GM10266 (cell line): ENCODE data around the gene MCMBP.

Experiments
- DNase-seq: peaks from one replicate; pipeline ENCODE4 v3.0.0; 2012; ENCODE audit errors: extremely low spot score
- TF ChIP-seq, protein P1 (sequence below): IDR thresholded peaks from 2 replicates; pipeline ENCODE4 v1.5.1; 2012; ENCODE audit warnings: mild to moderate bottlenecking, low read depth; ENCODE audit not compliant: control insufficient read depth, insufficient read depth; ENCODE audit errors: missing control alignments

The MCMBP gene

DNA sequence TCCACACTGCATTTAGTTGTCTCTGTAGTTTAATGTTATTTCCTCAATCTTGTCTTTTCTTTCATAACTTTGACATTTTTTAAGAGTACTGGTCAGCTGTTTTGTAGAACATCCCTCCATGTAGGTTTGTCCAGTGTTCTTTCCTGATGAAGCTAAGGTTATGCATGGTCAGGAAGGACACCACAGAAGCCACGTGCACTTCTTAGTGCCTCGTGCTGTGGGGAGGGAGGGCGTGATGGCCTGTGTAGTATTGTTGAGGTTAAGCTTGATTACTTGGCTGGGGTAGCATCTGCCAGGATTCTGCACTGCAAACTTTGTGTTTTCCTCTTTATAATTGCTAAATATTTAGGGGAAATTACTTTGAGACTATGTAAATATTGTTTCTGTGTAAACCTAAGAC lies 48.3 kb downstream of the MCMBP start:
- TF ChIP-seq, protein P1, sequence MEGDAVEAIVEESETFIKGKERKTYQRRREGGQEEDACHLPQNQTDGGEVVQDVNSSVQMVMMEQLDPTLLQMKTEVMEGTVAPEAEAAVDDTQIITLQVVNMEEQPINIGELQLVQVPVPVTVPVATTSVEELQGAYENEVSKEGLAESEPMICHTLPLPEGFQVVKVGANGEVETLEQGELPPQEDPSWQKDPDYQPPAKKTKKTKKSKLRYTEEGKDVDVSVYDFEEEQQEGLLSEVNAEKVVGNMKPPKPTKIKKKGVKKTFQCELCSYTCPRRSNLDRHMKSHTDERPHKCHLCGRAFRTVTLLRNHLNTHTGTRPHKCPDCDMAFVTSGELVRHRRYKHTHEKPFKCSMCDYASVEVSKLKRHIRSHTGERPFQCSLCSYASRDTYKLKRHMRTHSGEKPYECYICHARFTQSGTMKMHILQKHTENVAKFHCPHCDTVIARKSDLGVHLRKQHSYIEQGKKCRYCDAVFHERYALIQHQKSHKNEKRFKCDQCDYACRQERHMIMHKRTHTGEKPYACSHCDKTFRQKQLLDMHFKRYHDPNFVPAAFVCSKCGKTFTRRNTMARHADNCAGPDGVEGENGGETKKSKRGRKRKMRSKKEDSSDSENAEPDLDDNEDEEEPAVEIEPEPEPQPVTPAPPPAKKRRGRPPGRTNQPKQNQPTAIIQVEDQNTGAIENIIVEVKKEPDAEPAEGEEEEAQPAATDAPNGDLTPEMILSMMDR: no peak
- DNase-seq: no peak

DNA sequence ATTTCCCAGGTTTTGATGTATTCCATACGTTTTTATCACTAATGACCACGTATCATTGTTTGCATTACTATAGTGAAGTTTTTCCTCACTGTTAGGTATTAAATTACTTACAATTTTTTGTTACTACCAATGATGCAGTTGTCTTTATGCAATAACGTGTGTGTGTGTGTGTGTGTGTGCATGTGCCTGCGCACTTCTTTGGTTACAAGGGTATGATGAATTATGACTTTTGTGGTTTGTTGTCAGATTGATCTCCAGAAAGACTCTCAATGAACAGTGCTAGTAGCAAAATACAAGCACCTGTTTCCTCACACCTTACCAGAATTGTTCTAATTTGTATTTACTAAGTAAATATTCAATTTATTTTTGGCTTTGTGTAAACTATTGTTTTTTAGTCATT lies 51.5 kb downstream of the MCMBP start:
- no peak for DNase-seq
- TF ChIP-seq, protein P1: no peak

DNA sequence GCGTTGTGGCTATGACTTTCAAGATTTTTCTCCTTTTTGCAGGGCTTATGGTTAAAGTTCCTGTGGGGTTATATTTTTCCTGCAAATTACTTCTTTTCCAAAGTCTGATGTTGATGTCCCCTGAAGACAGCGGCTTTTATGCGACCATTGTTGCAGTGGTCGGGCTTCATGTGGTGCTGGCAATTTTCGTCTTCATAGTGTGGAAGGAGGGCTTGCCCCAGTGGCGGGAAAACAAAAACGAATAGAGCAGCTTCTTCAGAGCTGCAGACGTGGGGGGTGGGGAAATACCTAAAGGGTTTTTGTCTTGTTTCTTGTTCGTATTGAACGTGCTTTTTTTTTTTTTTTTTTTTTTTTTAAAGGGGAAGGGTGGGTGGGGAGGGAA lies 53.8 kb downstream of the MCMBP start:
- TF ChIP-seq, protein P1: no peak
- DNase-seq: no peak

DNA sequence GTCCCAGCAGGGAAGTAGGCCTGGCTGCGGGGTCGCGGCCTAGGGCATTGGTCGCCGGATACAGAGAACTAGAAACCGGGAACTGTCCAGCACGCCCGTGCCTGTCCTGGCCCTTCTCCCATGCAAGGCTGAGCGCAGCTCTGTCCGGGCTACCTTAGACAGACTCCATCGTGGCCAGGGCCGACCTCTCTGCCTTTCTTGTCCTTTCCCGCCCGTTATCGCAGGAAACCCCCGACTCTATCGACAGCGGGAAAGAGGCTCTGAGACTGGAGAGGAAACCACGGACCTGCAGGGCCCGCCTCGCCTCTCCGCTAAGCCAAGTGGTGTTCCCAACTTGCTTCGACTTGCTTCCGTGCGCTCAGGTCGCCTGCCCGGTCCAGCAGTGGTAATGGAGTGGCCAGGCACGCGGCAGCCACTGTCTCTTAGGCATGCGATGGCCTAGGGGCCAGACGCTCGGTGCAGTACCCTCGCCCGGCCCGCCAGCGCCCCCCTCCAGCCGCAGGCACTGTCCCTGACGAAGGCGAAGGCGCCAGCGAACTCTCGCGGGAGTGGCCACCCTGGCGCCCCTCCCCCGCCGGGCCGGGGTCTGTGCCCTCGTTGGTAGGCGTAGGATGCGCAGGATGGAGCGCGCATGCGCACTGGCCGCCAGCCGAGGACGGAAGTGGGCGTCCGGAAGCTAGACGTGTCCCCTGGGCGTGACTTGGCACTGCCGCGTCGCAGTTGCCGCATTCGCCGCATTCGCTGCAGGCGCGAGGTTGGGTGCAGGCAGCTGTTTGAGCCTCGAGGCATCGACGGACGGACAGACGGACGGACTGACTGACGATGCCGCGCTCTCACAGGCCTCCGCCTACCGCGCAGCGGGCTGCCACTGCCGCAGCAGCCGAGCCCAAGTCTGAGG lies 54.4 kb downstream of the MCMBP start:
- peak; percentile 39 for DNase-seq
- TF ChIP-seq, protein P1: no peak

DNA sequence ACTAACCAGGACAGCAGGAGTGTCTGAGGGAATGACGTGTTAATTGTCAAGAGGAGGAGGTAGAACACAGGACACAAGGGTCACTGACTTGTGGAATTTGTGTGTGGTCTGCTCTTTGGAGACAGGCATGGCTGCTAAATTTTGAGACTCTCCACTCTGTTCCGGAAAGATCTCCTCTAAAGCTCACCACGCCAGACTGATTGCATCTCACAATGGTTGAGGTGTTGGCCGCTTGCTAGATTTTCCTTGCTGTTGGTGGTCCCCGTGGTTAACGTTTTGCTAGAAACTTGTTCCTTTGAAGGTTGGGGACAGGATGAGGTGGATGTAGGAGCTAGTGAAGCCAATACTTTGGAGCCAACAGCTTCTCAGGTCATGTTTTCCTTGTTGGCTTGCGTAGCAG lies 57.0 kb downstream of the MCMBP start:
- no peak for DNase-seq

DNA sequence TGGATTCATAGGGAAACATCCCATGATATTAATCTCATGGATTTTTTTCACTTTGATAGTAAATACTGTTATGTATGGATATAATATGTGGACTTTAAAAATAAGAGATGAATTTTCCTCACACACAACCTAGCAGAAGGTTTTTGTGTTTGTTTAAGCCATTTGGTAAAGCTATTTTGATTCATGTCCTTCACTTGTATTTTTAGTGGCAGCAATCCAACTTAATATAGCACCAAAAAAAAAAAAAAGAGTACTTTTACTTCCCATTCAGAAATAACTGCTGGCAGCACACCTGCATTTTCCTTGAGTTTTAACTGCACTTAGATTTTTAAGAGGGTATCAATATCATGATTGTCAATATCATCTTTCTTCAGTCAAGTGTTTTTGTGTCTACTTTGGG lies 60.0 kb downstream of the MCMBP start:
- TF ChIP-seq, protein P1: no peak
- no peak for DNase-seq

More for the DNA sequence above, 57.0 kb downstream of the MCMBP start:
- TF ChIP-seq, protein P1: no peak

DNA sequence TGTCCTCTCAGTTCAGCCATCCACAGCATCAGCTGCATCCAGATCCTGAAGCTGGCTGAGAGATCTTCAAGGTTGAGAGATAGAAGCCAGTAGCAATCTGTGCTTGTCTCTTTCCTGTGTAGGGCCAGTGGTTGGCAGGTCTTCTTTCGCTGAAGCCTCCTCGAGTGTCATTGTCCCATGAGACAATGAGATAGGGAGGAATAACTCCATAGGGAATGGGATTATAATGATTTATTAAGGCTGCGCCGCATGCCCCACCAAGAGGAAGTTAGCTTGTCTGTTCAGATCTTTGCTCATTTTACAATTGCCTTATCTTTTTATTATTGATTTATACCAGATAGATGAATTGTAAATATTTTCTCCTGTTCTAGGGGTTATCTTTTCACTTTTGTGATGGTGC lies 61.5 kb downstream of the MCMBP start:
- DNase-seq: no peak
- TF ChIP-seq, protein P1: no peak
